Endothelial cell (in vitro differentiated cells): ENCODE measurements around the gene PRKCA. TPM values are rescaled to one million over a fixed set of nuclear protein-coding genes. Genes with fewer than 3 reads are reported as not detected.

Experiments used
- DNase-seq: peaks from one replicate; pipeline ENCODE4 v3.0.0; 2021; ENCODE audit warnings: low spot score
- H3K27ac Mint-ChIP-seq: one replicate; pipeline ENCODE4 v1.8.0; 2021; ENCODE audit warnings: mixed read lengths, inconsistent platforms; ENCODE audit not compliant: unreplicated experiment
- H3K27me3 Mint-ChIP-seq: one replicate; pipeline ENCODE4 v1.8.0; 2021; ENCODE audit warnings: mild to moderate bottlenecking, moderate library complexity, mixed read lengths, inconsistent platforms; ENCODE audit not compliant: unreplicated experiment
- H3K36me3 Mint-ChIP-seq: one replicate; pipeline ENCODE4 v1.8.0; 2021; ENCODE audit warnings: mild to moderate bottlenecking, low read depth, mixed read lengths, inconsistent platforms; ENCODE audit not compliant: unreplicated experiment
- H3K4me1 Mint-ChIP-seq: one replicate; pipeline ENCODE4 v1.8.0; 2021; ENCODE audit warnings: mild to moderate bottlenecking, mixed read lengths, inconsistent platforms; ENCODE audit not compliant: unreplicated experiment
- H3K4me3 Mint-ChIP-seq: one replicate; pipeline ENCODE4 v1.8.0; 2021; ENCODE audit warnings: mild to moderate bottlenecking, mixed read lengths, inconsistent platforms; ENCODE audit not compliant: unreplicated experiment
- H3K9me3 Mint-ChIP-seq: one replicate; pipeline ENCODE4 v1.8.0; 2021; ENCODE audit warnings: mixed read lengths, inconsistent platforms; ENCODE audit not compliant: unreplicated experiment
- total RNA-seq: library from RNA; stranded (reverse); fragmentation: NEBNext Ultra II Directional; extraction: Animal tissue kit (Norgen Biotek cat#: 25700); gene quantifications from one replicate; pipeline ENCODE4 v1.2.1, GENCODE V29; 2021; ENCODE audit not compliant: unreplicated experiment
- TF ChIP-seq, protein P1 (sequence below): fragments of 200-600 bp; sonication (generic); IDR thresholded peaks from one replicate; pipeline ENCODE4 v1.5.0; 2021; ENCODE audit warnings: antibody characterized with exemption; ENCODE audit not compliant: unreplicated experiment

Gene PRKCA
- total RNA-seq, 1 donor from 2014 or later = 2.1 TPM

DNA sequence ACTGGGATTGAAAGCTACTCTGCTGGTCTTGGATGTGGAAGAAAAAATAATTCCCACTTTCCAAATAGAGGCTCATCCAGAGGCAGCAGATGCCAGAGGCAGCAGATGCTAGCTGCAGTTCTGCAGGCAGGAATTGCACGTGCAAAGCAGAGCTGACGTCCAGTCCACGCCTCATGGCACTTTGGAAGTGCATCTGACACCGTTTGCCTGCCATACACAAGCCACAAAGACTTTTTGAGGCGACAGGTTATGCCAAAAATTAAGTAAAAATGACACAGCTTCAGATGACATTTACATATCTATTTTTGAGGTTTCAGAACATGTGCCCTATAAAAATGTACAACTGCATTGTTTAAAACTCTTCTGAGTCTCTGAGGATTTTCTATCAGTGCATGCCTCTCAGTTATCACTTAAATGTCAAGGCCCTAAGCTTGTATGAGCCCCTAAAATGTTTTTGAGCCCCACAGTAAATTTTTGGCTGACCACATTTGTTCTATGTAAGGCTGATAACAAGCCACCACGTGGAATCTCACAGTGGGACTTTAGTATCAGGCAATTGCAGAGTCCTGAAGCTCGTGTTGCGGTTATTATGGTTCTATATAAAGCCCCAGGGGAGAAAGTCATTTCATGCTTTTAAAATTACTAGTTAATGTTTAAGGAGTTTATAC, 239.2 kb downstream of the PRKCA start:
- Mint-ChIP-seq H3K4me1 (no peaks in the 10 kb centered on the region), H3K9me3 (no peaks in the 10 kb centered on the region), H3K36me3 (no peaks in the 10 kb centered on the region), H3K27ac (no peak overlapping the region), H3K27me3 (peaks cover 2% of the 10 kb centered on the region), H3K4me3 (no peak overlapping the region)
- TF ChIP-seq, protein P1, sequence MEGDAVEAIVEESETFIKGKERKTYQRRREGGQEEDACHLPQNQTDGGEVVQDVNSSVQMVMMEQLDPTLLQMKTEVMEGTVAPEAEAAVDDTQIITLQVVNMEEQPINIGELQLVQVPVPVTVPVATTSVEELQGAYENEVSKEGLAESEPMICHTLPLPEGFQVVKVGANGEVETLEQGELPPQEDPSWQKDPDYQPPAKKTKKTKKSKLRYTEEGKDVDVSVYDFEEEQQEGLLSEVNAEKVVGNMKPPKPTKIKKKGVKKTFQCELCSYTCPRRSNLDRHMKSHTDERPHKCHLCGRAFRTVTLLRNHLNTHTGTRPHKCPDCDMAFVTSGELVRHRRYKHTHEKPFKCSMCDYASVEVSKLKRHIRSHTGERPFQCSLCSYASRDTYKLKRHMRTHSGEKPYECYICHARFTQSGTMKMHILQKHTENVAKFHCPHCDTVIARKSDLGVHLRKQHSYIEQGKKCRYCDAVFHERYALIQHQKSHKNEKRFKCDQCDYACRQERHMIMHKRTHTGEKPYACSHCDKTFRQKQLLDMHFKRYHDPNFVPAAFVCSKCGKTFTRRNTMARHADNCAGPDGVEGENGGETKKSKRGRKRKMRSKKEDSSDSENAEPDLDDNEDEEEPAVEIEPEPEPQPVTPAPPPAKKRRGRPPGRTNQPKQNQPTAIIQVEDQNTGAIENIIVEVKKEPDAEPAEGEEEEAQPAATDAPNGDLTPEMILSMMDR = no peak
- no peak for DNase-seq

DNA sequence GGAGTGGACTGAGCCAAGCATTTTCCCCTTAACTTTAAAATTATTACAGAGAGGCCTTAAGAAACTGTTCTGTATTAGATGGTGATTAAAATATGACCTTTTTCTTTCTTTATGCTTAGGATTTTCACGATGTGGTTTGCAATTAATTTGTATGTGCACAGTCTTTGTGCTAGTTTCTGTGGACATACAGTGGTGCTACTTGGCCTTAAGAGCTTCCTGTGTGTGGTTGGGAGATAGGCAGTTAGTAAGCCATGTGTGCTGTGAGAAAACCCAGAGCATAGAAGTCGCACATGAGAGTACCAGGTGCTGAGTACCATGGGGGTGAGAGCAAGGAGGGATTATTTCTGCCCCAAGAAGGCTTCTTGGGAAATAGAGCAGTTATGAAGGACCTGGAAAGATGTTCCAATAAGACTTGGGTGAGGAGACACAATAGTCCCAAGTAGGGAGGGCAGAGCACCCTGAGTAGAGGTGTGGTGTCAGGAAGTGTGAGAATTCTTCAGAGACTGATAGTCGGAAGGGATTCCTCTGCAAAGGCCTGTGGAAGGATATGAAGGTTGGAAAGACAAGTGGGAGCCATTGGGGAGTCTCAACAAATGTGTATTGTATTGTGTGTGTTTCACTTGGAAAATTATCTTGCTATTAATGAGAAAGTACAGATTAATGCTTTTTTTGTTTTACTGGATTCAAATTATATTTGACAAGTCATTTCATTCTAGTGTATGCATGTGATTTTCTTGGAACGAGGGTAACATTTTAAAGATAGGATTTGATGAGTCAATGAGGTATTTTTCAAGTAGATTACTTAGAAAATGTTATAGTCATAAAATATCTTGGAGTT, 239.9 kb downstream of the PRKCA start:
- no peak overlapping the region for H3K4me3 Mint-ChIP-seq
- H3K4me1 Mint-ChIP-seq = no peaks in the 10 kb centered on the region
- TF ChIP-seq, protein P1 = no peak
- H3K9me3 Mint-ChIP-seq = no peaks in the 10 kb centered on the region
- DNase-seq = no peak
- no peak overlapping the region for H3K27ac Mint-ChIP-seq
- H3K36me3 Mint-ChIP-seq = no peaks in the 10 kb centered on the region
- H3K27me3 Mint-ChIP-seq = peaks cover 2% of the 10 kb centered on the region

DNA sequence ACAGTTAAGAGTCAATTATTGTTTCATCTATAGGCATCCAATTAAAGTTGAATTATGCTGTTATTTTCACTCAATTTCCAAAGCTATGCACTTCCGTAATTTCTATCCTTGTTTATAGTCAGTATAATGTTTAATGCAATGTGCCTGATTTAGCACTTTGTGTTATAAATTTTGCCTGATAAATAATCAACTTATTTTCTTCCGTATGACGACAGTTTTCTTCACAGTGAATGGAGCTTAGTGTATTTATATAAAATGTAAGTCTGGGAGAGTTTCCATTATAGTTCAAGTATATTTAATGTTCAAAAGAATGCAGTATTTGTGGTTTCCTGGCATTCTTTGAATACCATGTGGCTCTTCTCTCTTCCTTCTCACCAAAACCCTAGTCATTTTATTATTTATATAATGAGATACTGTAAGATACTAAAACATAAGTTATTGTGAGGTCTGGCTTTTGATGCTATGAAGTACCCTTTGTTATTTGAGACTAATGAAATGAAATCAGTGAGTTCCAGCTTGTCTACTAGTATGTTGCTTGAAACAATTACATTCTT, 240.6 kb downstream of the PRKCA start:
- Mint-ChIP-seq H3K4me1 (no peaks in the 10 kb centered on the region), H3K27me3 (peaks cover 2% of the 10 kb centered on the region), H3K4me3 (no peak overlapping the region), H3K9me3 (no peaks in the 10 kb centered on the region), H3K36me3 (no peaks in the 10 kb centered on the region), H3K27ac (no peak overlapping the region)
- TF ChIP-seq, protein P1 = no peak
- no peak for DNase-seq

DNA sequence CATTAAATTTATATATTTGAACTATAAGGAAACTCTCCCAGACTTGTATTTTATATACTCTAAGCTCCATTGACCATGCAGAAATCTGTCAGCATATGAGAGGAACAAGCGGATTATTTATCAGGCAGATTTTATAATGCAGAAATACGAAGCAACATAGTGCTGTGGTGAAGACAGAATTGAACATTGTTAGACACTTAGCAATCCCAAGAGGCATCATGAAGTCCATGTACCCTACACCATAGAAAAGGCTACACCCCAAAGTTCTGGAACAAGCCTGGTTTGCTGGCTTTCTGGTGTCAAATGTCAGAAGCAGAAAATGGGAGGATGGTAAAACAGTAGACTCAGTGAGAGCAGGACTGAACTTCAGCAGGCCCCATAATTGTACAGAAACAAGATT, 241.1 kb downstream of the PRKCA start:
- H3K9me3 Mint-ChIP-seq = no peaks in the 10 kb centered on the region
- H3K27me3 Mint-ChIP-seq = peaks cover 2% of the 10 kb centered on the region
- no peak overlapping the region for H3K4me3 Mint-ChIP-seq
- no peaks in the 10 kb centered on the region for H3K4me1 Mint-ChIP-seq
- TF ChIP-seq, protein P1 = no peak
- H3K27ac Mint-ChIP-seq = no peak overlapping the region
- H3K36me3 Mint-ChIP-seq = no peaks in the 10 kb centered on the region
- DNase-seq = no peak

DNA sequence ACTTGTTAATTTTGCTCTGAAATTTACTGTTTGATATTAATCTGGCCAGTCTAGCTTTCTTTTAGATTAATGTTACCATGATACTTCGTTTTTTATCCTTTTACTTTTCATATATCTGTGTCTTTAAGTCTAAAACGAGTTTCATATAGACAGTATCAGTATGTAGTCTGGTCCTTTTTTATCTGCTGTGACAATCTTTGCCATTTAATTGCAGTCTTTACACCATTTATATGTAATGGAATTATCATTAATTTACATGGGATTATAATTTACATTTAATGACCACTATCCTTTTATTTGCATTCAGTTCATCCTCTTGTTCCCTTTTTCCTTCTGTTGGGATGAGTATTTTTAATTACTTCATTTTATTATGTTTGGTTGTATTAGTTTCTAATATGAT, 243.5 kb downstream of the PRKCA start:
- H3K9me3 Mint-ChIP-seq = no peaks in the 10 kb centered on the region
- H3K27ac Mint-ChIP-seq = no peak overlapping the region
- H3K27me3 Mint-ChIP-seq = peaks cover 2% of the 10 kb centered on the region
- no peaks in the 10 kb centered on the region for H3K36me3 Mint-ChIP-seq
- H3K4me1 Mint-ChIP-seq = no peaks in the 10 kb centered on the region
- no peak overlapping the region for H3K4me3 Mint-ChIP-seq
- DNase-seq = no peak
- TF ChIP-seq, protein P1 = no peak
